Smooth muscle cell of the umbilical artery (primary cell): ENCODE results near the gene SRP68. TPM values are rescaled to one million over a fixed set of nuclear protein-coding genes. Genes with fewer than 3 reads are reported as not detected.

Experiments used
- total RNA-seq: library from RNA; depleted of rRNA; stranded (reverse); fragments of >200 nt; gene quantifications from 2 replicates; pipeline ENCODE4 v1.2.3, GENCODE V29; 2014

Gene SRP68
- total RNA-seq, result 41.3 and 66.1 TPM in 2 replicates

GRCh38 chr17:76072148-76072858, at the start of gene SRP68:
SRP68 (minus strand) TSS chr17:76072517; CDS start chr17:76072491, 26 bp downstream.

GRCh38 chr17:76103274-76104139, 31.2 kb upstream of the SRP68 start, which contains the start of gene EXOC7:
EXOC7 (minus strand) TSS chr17:76103787; CDS start chr17:76103692, 95 bp downstream.

GRCh38 chr17:76078860-76079534, 6.7 kb upstream of the SRP68 start, which contains the start of gene ZACN:
ZACN (plus strand) TSS chr17:76079182; CDS start chr17:76079265, 83 bp downstream.

GRCh38 chr17:76074390-76075363, 2.4 kb upstream of the SRP68 start, which contains the start of gene GALR2:
GALR2 (plus strand) TSS chr17:76074781; CDS start chr17:76074884, 103 bp downstream.

GRCh38 chr17:76027159-76027839, 45.0 kb downstream of the SRP68 start, which contains the start of gene EVPL:
EVPL (minus strand) TSS chr17:76027306; CDS start chr17:76027198, 108 bp downstream.

GRCh38 chr17:76000755-76001521, 71.4 kb downstream of the SRP68 start, which contains the start of gene CDK3:
CDK3 (plus strand) TSS chr17:76000855; CDS start chr17:76001426, 571 bp downstream.

Other genes with a start within 250 kb of the SRP68 start
- 0.83 and 2.4 TPM in 2 replicates for gene UNC13D, start 228.1 kb downstream of the SRP68 start, total RNA-seq
- gene WBP2, start 217.2 kb downstream of the SRP68 start, total RNA-seq, result 29.7 and 39.2 TPM in 2 replicates
- 3.9 and 6.6 TPM in 2 replicates for gene TRIM47, start 193.9 kb downstream of the SRP68 start, total RNA-seq
- 19.0 and 19.1 TPM in 2 replicates for gene TRIM65, start 175.6 kb downstream of the SRP68 start, total RNA-seq
- 31.2 and 37.1 TPM in 2 replicates for gene MRPL38, start 167.6 kb downstream of the SRP68 start, total RNA-seq
- gene FBF1, start 131.5 kb downstream of the SRP68 start, total RNA-seq, result 13.2 and 14.0 TPM in 2 replicates
- gene ACOX1, start 93.4 kb downstream of the SRP68 start, total RNA-seq, result 71.0 and 92.1 TPM in 2 replicates
- gene TEN1, start 93.3 kb downstream of the SRP68 start, total RNA-seq, result 12.6 and 13.7 TPM in 2 replicates
- gene CDK3, start 71.7 kb downstream of the SRP68 start, total RNA-seq, result 2.7 and 5.2 TPM in 2 replicates
- gene EVPL, start 45.2 kb downstream of the SRP68 start, total RNA-seq, result not detected in 2 replicates
- gene GALR2, start 2.3 kb upstream of the SRP68 start, total RNA-seq, result not detected in 2 replicates
- under 0.01 TPM in 1 of 2 replicates, not detected in the other for gene ZACN, start 6.7 kb upstream of the SRP68 start, total RNA-seq
- 89.7 and 107 TPM in 2 replicates for gene EXOC7, start 31.3 kb upstream of the SRP68 start, total RNA-seq
- not detected in 2 replicates for gene FOXJ1, start 68.7 kb upstream of the SRP68 start, total RNA-seq
- 0.05 and 1.8 TPM in 2 replicates for gene RNF157, start 168.0 kb upstream of the SRP68 start, total RNA-seq
- 1.2 and 2.1 TPM in 2 replicates for gene UBALD2, start 192.8 kb upstream of the SRP68 start, total RNA-seq
- gene QRICH2, start 235.8 kb upstream of the SRP68 start, total RNA-seq, result 4.8 and 5.1 TPM in 2 replicates